Stimulated activated CD4-positive, alpha-beta T cell treated with anti-CD3 and anti-CD28 coated beads, Interleukin-12 subunit alpha, Interleukin-12 subunit beta, amount 100 ng/mL, for 4 hours (primary cell): ENCODE measurements around the gene DSCAM.

Source experiments
- DNase-seq: peaks from one replicate; pipeline ENCODE4 v3.0.0-alpha.2; 2020

DSCAM gene

DNA sequence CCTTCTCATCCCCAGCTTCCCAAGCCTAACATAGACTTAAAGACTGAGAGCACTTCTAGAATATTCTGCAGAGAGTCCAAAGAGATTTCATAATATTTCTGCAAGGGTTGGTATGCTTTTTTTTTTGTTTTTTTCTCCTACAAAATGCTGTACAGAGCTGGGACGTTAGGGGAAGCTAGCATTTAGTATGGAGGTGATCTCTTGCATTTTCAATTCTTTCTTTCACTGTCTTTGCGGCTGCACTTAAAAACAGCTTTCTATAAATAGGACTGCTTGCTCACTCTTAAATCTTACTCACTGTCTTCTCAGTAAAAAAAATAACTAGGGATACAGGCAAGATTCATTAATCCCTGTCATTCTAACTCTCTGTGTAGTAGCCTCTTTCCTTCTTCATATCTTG, 7.4 kb downstream of the DSCAM start:
- no peak for DNase-seq

DNA sequence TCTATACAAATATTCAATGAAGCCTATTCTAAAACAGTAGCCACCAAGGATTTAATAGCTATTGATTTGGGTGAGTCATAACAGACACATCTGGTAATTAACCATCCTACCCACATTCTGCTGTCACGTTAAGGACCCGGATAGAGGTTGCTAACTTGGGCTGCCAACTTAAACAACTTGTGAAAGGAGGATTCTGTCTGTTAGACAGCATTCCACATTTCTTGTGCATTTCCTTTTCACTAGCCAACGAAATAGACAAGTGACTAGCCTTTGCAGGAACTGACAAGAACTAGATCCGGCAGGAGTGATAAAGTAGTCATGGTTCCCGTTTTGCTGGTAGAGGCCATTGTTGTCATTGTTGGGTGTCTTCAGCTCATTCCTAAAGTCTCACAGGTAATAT, 9.5 kb downstream of the DSCAM start:
- DNase-seq = no peak

DNA sequence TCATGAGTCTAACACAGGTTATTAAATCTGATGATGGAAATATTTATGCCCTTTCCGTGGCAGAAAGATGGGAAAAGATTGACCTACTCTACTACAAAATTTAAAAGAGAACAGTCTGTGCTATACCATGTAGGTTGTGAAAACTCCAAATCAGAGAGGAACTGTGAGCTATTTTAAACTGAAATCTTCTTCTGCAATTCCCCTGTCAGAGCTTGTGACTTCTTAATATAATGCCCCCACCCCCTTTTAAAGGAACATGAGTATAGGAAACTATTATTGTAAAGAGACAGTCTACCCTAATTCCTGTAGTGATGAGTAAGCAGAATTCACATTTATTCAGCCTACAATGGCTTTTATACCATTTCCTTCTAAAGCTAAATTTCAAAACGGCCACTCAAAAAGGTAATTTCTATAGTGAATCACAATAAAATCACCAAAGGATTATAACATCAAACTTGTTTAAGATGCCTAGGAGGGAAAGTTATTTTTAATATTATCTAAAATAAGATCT, 11.7 kb downstream of the DSCAM start:
- no peak for DNase-seq

DNA sequence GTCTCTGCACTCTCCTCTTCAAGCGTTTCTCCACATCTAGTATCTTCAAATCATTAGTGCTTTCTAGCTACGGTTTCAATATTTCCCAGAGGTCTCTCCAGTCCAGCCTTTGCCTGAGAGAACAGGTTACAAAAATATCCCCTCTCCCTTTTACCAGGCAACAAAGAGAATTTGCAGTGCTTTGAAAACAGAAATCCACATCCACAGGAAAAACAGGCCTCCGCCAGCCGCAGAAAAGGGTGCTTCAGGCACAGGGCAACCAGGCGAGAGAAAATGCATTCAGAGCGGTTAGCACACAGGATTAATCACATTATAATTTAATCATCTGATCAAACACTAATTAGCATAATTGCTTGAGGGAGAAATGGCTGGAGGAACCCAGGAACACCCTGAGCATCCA, 13.8 kb downstream of the DSCAM start:
- no peak for DNase-seq

DNA sequence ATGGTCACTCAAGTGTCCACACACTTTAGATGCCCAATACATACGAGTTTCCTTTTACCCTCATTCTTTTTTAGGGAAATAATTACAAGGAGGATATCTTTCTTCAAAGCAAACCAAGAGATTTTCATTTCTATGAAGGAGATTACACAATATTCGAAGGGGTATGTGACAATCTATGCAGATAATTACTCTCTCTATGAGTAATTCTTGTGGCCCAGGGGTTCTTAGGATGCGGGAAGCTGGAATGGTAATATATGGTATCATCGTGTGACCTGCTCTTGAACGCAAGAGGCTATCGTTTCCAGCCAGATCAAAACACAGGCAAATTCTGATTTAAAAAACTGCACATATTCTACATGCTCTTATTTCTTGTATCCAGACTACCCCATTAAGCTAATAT, 14.6 kb downstream of the DSCAM start:
- DNase-seq = no peak

DNA sequence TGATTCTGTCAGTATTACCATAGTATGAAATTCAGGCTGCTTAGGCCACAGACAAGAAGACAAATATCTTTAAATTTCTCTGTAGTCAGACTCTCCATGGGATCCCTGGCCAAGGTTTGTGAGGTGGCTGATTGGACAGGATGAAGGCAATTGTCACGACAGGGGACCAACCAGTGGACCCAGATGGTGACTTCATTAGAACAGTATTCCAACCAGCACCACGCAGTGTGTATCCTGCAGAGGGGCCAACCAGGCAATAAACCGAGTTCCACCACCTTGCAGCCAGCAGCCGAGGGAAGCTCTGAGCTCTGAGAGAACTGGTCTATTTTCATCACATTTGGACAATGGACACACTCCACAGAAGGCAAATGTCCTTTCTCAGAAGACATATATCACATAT, 16.1 kb downstream of the DSCAM start:
- DNase-seq = no peak

DNA sequence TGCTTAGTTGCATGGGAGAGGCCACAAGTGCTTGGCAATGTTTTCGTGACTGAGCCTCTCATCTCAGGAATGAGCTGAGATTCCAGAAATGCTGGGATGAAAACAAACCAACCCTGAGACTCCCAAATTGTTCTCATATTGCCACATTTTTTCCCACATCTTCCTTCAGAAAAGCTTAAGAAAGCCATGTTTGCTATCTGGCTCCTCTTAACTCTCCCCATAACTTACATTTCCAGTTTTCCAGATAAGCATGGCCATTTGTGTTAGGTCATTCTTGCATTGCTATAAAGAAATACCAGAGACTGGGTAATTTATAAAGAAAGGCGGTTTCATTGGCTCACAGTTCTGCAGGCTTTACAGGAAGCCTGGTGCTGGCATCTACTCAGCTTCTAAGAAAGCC, 17.2 kb downstream of the DSCAM start:
- DNase-seq = no peak

DNA sequence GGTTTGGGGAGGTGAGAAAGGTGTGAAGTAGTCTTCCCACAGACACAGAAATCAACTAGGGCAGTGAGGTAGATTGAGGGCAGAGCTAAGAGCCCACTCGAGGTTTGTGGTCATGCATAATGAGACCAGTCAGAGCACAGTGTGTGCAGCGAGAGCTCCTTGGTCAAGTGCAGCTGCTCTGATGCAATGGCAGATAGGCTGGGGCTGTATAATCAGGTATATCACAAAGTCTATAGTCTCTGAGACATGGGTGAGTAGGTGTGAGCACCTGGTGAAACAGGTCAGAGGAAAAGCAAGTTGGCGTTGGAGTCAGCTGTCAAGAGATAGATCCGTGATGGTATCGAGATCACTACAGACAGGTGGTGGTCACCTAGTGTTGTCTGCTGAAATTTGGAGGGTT, 17.6 kb downstream of the DSCAM start:
- DNase-seq = no peak

DNA sequence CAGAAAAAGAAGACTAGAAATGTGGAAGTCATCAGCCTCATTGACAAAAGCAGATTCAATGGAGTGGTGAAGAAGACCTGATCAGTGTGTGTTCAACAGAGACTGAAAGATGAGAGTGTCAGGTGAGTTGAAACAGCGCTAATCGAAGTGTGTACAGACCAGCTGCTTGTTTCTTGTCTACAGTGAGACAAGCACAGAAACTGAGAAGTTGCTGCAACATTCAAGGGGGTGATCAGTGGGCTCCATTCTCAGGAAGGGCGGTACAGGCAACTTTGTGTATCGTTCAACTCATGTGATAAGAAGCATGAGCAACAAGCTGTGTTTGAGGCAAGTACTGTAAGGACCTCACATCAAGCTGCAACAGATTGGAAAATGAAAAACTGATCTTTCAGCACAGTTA, 19.4 kb downstream of the DSCAM start:
- no peak for DNase-seq

DNA sequence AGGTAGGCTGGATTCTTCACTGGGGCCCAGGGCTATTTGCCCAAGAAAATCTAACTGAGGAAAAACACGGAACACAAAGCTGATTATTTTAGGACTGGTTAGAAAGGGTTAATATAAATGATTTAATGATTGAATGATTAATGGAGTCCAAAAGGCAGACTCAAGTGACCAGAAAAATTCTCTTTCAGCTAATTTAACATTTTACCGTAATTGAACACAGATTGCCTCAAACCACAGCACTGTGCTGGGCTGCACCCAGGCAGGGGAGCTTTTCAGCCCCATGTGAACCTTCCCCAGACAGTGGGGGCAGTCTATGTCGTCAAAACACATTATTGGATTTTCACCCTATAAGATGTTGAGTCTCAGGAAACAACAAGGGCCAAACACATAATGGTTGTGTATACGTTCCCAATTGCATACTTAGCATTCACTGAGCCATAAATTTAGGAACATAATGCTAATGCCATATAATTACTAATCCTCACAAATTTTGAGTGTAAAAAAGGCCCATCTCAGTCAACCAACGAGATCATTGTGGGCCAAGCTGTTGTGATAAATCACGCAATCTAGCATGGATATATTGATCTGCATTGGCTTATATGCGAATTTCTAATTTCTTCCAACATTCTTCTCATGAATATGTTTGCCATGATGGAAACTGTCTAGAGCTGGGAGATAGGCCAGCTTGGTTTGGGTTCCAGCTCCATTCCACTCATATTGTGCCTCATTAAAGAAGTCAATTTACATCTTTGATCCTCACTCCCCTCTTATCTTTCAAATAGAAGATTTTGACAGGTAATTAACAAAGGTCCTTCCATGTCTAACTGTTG, 27.7 kb downstream of the DSCAM start:
- no peak for DNase-seq

DNA sequence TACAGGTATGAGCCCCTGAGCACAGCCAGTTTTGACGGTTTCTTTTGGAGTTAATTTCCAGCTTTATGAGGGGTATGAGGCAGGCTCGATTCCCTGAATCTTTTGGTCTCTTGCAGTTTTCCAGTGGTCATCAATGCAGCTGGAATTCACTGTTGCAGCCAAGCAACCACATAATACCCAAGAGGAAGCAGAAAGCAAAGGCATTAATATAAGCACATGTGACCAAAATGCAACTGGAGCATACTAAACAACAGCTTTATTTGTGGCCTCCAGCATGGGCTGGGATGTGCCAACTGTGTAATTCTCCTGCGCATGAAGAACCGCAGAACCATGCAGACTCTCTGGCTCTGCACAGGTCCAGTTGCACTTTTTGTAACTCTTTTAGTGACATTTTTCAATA, 33.0 kb downstream of the DSCAM start:
- DNase-seq = no peak

DNA sequence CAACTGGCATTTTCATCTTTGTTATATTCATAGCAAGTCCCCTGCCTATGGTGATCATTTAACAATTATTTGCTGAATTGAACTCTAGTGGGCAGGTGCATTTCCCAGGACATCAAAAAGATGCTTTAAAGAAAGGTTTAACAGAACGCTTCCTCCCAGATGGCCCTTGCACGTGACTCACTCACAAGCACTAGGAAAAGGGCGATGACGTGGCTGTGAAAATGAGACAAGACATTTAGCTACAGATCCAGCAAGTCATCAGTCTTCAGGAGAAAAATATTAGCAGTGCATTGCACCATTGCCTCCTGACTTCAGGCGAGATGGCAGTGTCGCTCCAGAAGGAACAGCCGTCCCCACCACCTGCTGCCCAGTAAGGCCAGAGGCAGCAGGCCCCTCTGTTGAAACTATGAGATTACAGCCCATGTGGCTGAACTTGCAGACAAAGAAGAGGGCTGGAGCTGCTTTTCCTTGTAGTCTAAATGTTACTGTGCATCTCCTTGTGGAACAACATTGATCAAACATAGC, 37.2 kb downstream of the DSCAM start:
- DNase-seq = no peak

DNA sequence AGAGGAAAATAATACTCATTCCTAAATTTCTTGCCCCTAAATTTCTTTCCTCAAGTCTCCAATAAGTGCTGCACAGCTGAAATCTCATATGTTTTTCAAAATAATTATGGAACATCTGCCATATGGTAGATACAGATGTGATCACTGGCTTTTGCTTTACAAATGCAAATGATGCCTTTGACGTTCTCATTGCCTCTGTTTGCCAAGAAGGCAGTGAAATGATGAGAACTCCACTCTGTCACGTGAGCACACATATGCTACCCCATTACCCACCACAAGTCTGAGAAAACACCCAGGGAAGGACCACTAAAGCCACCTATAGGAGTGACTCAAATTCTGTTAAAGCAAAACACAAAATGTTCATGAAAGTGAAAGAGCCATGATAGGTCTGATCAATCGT, 43.9 kb downstream of the DSCAM start:
- DNase-seq = no peak

DNA sequence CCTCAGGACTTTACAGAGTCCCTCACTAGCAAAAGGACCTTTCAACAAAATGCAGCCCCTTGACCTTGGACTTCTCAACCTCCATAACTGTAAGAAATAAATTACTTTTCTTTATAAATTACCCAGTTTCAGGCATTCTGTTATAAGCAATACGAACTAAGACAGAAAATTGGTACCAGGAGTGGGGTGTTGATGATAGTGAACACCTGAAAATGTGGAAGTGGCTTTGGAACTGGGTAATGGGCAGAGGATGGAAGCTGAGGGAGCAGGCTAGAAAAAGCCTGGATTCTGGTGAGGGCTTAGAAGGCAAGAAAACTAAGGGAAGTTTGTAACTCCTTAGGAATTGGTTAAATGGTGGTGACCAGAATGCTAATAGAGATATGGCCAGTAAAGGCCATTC, 46.8 kb downstream of the DSCAM start:
- no peak for DNase-seq

DNA sequence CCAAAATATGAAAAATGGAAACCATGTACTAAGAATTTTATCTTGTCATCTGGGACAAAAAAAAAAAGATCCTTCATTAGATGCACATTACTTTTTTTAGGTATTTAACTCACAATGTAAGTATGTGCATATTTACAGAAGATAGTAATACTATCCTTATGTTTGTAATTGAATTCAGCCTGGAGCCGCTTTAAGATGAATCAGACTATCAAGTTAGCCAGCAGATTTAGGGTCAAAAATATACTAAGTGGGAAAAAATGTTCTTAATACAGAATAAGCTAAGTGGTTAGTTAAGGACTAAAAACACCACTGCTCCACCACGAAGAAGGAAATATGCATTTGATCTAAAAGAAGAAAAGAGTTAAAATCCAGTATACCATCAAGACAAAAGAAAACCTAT, 49.1 kb downstream of the DSCAM start:
- DNase-seq = no peak

DNA sequence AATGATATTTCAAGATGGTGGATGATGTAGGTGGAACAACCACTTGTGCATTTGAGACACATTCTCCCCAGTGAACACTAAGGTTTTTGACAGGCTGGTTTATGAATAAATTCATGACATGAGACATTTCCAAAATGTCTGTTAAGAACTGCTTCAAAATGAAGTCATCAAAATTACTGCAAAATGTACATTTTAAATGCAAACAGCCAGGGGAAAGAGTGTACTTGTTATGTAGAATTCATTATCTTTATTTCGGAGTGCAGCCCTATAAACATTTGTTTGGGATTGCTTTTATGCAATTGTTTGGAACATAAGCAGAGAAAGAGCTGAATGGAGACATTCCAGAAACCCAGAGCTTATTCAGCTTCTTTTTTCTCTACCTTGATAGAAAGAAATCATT, 49.5 kb downstream of the DSCAM start:
- no peak for DNase-seq

DNA sequence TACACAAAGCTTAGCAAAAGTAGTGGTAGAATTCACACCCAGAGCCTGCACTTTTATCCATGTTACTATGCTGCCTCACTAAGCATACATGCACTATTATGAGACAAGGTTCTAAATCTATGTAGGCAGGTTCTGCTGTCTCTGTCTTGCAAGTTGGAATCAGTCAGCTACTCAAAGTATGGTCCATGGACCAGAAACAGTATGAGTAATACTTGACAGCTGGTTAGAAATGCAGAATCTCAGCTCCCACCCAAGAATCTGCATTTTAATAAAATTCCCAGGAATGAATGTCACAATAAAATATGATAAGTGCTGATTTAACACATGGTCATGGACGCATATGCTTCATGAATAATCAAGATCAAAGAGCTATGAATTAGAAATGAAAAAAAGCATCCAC, 50.5 kb downstream of the DSCAM start:
- DNase-seq = no peak

DNA sequence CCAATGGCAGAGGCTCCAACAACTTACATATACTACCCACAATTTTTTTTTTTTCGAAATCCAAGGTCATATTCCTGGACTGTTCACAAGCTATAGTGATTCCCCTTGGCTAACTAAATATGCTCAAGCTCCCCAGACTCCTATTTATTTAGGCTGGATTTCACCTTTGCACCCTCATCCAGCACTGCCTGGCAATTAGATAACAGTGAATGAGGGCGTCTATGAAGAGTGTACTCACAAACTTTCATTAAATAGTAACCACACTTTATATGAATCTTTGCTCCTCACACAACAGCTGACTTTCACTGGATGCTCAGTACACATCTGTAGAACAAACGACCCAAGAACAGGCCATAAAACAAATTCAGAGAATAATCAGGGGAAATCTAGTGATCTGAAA, 51.6 kb downstream of the DSCAM start:
- DNase-seq = no peak

DNA sequence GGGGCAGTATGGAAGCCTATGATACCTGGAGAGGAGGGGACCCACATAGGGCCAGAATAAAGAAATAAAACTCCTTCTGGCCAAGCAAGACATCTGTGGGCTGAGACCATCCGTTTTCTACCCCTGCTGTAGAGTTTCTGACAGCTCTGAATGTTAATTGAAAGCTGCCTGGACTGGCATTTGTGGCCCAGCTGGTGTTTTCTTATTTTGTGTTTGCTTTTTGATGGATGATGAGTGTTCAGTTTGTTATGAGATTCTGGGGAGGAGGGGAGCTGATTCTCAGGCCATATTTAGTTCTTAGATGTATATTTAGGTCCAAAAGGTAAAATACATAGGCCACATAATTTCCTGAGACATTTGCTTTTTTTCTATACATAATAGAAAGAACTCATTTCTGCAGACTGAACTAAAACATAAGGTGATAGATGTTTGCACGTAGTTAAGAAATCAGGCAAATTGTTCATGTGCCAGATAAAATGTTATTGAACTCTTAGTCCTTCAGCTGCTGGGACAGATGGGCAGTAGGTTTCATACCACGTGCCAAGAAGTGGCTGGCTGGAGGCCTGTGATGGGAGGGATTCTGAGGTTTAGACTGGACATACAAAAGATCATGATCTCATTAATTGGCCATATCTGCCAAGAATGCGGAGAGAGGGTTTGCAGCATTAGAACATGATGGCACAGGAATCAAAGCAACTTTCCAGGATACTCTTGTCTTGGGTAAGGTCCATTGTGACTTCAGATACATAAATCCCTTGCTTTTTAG, 54.1 kb downstream of the DSCAM start:
- no peak for DNase-seq

DNA sequence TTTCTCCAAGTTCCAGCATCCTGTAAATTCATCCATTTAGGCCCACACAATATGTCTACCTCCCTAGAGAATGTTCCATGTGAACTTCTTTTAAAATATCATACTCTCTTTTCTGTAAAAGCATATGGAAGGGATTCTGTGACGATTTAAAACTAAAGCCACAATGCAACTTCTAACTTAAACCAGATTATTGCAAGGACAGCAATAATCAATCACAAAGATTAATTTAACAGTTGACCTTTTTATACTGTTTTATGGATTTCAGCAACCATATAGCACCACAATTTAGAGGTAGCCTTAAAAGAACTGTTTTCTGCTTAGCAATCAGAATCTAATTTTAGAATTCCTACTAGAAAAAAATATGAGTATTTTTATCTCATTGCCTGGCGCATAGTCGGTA, 58.3 kb downstream of the DSCAM start:
- no peak for DNase-seq

DNA sequence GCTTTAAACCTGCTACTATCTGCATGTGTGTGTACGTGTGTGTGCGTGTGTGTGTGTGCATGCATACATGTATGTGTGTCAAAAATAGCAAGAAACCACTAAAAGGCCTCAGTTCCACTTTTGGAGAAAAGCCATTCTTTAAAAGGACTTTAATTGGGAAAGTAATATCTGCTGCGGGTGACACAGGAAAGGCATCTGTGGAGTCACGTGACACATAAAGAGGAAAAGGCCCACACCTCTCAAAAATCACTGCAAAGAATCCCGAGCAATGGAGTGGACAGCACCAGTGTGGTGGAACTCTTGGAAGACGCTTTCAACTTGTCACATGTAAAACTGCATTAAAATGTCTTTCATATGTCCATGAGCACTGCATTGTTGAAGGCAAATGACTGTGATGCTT, 63.6 kb downstream of the DSCAM start:
- no peak for DNase-seq

DNA sequence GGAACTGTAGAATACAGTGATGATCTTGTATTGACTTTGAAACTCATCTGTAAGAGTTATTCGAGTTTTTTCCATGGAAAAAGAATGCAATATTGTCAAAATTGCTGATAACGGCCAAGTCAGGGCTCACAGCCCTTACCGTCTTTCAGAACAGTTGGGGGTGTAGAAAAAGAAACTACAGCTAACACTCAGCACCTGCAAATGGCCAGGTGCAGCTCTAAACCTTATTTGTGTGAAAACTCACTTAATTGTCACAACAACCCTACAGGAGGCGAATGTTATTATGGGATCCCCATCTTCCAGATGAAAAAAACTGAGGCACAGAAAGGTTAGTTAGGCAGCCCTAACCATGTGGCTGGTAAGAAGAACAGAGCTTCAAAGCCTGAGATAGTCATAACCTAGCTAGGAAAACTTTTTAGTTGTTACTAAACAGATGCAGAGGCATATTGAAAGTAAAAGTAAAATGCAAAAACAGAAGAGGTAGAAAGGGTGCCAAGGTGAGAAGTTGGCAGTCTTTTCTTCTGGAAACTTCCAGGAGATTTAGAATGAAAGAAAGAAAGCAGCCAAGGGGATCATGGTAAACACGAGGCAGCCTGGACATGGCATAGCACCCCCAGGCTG, 76.4 kb downstream of the DSCAM start:
- no peak for DNase-seq

DNA sequence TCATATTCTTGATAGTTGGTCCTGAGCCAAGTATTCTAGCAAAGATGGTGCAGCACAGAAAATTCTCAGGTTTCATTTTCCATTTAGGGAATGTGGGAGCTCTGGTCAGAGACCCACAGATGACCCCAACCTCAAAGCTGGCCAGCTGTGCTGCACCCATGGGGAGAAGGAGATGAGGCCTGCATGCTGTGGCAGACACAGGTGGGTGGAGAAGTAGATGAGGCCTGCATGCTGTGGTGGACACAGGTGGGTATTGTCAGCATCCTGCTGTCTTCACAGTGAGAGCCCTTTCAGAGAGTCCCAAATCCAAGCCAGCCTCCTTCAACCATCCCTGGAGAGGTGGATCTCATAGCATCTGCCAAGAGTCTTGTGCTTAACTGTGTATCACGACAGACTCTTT, 77.7 kb downstream of the DSCAM start:
- no peak for DNase-seq

DNA sequence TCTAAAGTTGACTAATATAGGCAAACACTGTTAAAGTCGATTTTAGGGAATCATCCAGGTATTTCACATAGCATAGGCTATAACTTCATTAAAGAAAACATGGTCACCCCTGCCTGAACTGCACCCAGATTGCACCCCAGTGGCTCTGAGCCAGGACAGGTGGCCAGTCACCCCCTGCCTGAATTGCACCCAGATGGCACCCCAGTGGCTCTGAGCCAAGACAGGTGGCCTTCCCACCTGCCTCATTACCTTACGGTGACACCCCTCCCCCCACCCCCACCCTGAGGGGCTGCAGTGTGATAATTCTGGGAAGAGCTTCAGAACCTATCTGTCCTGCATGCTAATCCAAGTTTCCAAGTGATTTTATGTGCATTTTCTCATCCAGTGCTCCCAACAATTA, 78.9 kb downstream of the DSCAM start:
- DNase-seq = no peak
